GM10847 (cell line): ENCODE data around the gene HSDL1.

Experiments
- POLR2A ChIP-seq: IDR thresholded peaks from 2 replicates; pipeline ENCODE4 v1.6.1; 2011; ENCODE audit not compliant: insufficient read length; ENCODE audit errors: extremely low read depth

Gene HSDL1

DNA sequence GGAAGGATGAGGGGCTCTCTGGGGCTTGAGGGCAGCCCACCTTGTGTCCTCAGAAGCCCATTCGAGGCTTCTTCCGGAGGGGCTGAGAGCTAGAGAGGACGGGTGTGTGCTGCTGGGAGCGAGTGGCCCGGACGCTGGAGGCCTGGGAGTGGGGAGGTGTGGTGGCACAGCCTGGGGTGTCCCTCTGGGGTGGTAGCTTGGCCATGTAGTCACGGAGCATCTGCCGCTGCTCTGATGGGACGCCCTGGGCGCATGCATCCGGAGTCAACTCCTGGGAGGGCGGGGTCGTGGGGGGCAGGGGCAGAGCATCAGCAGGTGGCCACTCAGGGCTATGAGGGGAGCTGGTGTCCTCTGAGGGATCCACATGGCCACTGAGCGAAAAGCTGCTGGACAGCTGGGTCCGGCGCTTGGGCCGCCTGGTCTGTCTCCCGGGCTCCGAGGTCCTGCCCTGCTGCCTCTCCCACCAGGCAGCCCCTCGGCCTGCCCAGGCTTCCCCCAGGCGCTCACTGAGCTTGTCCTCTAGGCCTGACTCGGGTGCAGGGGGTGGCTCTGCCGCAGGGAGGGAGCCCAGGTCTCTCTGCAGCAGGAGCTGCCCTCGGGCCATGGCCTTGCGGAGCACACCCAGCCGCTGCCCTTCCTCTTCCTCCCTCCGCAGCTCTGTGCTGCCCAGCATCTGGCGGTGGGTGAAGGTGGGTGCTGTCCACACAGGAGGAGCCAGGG is 34.1 kb upstream of the HSDL1 start:
- TF ChIP-seq POLR2A = no peak

- no peak for TF ChIP-seq POLR2A
Observed at GRCh38 chr16:84178146-84178765, 33.3 kb upstream of the HSDL1 start.

GRCh38 chr16:84177741-84178073 is 32.7 kb upstream of the HSDL1 start:
- TF ChIP-seq POLR2A = no peak

GRCh38 chr16:84176192-84177053 is 31.4 kb upstream of the HSDL1 start:
- TF ChIP-seq POLR2A = no peak

DNA sequence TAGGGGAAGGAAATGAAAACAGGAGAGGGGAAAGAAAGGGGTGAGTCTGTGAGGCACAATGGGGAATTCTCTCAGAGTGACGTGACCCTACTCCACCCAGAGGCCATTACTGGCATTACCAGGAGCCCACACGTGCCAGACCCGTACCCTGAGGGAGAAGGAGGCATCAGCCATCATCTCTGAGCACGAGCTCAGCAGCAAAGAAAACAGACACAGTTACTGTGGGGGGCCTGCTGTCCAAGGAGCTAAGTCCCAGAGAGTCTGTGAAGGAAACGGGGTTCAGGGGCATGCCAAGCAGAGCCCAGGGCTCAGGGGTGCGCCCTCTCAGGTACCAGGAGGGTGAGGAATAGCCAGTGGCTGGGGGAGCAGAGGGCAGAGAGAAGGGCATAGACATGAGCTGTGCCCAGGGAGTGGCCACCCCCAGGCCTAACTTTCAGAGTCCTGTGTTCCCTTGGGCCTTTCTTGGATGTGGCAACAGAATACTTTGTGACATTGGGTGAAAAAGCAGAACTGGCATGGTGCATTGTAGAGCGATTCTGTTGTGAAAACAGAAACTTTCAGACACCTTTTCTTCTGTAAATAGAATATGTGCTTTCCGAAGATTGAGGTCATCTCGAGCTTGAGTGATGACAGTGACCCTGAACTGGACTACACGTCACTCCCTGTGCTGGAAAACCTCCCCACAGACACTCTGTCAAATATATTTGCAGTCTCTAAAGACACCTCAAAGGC is 30.5 kb upstream of the HSDL1 start:
- TF ChIP-seq POLR2A = no peak

GRCh38 chr16:84174396-84174795 is 29.4 kb upstream of the HSDL1 start:
- TF ChIP-seq POLR2A = no peak

- no peak for TF ChIP-seq POLR2A
Observed at GRCh38 chr16:84169765-84170310, 24.9 kb upstream of the HSDL1 start.

DNA sequence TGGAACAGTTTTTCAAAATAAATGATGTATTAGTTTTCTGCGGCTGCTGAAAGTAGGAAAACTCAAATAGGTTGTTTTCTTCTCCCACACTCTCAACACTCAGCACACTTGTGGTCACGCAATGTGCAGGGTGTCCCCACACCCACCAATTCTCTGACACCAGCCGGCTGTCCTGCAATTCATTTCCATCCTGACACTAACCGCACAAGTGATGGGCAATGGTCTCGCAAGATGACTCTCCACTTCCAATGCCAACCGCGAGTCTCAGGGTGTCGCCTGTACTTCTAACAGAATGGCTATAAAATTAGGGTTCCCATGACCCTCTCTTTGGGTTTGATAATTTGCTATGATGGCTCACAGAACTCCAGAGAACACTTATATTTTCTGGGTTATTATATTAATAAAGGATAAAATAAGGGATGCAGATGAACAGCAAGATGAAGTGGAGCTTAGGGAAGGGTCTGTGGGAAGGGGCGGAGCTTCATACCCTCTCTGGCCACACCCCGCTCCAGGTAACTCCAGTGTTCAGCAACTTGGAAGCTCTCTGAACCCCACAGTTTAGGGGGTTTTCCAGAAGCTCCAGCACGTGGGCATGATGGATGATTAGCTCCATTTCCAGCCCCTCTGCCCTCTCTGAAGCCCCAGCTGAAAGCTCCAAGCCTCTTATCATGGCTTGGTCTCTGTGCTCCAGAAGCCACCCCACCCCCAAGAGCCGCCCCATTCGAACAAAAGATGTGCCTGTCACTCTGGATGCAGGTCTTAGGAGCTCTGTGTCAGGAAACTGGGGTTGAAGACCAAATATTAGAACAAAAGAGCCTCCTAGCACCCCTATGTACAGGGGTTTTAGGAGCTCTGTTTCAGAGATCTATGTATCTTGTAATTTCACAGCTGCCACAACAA is 22.1 kb upstream of the HSDL1 start:
- no peak for TF ChIP-seq POLR2A

GRCh38 chr16:84165746-84166145 is 20.8 kb upstream of the HSDL1 start:
- no peak for TF ChIP-seq POLR2A

GRCh38 chr16:84161801-84162200 is 16.8 kb upstream of the HSDL1 start:
- TF ChIP-seq POLR2A = no peak

- no peak for TF ChIP-seq POLR2A
Observed at GRCh38 chr16:84161037-84161436, 16.1 kb upstream of the HSDL1 start.

- no peak for TF ChIP-seq POLR2A
Observed at GRCh38 chr16:84159800-84160199, 14.8 kb upstream of the HSDL1 start.

DNA sequence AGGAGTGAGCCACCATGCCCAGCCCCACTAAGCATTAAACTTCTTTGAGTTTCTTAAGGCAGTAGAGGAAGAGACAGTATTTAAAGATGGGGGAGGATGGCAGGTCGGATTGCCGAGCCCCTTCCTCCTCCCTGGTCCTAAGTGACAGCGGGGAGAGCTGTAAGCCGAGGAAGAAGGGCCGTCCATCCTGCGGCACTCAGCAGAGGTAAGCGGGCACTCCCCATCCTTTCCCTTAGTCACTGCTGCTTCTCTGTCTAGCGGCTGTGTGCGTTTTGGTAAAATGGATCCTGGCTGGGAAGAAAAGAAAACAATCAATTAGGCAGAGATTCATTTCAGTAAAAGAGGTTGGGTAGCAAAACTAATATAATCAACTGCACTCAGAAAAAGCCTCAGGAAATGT is 14.0 kb upstream of the HSDL1 start:
- no peak for TF ChIP-seq POLR2A

GRCh38 chr16:84156342-84156784 is 11.4 kb upstream of the HSDL1 start:
- TF ChIP-seq POLR2A = no peak
